Progenitor cell of endocrine pancreas (in vitro differentiated cells): ENCODE measurements around the gene SNTG2. TPM values are rescaled to one million over a fixed set of nuclear protein-coding genes. Genes with fewer than 3 reads are reported as not detected.

Experiments
- DNase-seq: peaks from one replicate; pipeline ENCODE4 v3.0.0; 2021; ENCODE audit warnings: low spot score; ENCODE audit not compliant: unreplicated experiment
- H3K27ac Mint-ChIP-seq: 2 replicates; pipeline ENCODE4 v1.8.0; 2021; ENCODE audit warnings: mild to moderate bottlenecking, moderate library complexity, mixed read lengths
- H3K27me3 Mint-ChIP-seq: 2 replicates; pipeline ENCODE4 v1.8.0; 2021; ENCODE audit warnings: mixed read lengths
- H3K36me3 Mint-ChIP-seq: 2 replicates; pipeline ENCODE4 v1.8.0; 2022; ENCODE audit warnings: mixed read lengths; ENCODE audit not compliant: insufficient read depth
- H3K4me1 Mint-ChIP-seq: 2 replicates; pipeline ENCODE4 v1.8.0; 2021; ENCODE audit warnings: low read depth, mixed read lengths
- H3K4me3 Mint-ChIP-seq: 2 replicates; pipeline ENCODE4 v1.8.0; 2021; ENCODE audit warnings: low read depth, mild to moderate bottlenecking, moderate library complexity, mixed read lengths
- H3K9me3 Mint-ChIP-seq: 2 replicates; pipeline ENCODE4 v1.8.0; 2021; ENCODE audit warnings: low read depth, mixed read lengths
- total RNA-seq: library from RNA; stranded (reverse); gene quantifications from 2 replicates; pipeline ENCODE4 v1.2.1, GENCODE V29; 2021
- TF ChIP-seq, protein P1 (sequence below): fragments of 200-600 bp; sonication (generic); IDR thresholded peaks from one replicate; pipeline ENCODE4 v1.5.0; 2021; ENCODE audit warnings: antibody characterized with exemption, mild to moderate bottlenecking; ENCODE audit not compliant: unreplicated experiment

SNTG2 gene
- total RNA-seq, 1 donor from 2014 or later, result 0.50 TPM

GRCh38 chr2:1234731-1235308 lies 284.2 kb downstream of the SNTG2 start:
- no peak overlapping the region for H3K27ac Mint-ChIP-seq
- DNase-seq, result no peak
- H3K36me3 Mint-ChIP-seq, result no peaks in the 10 kb centered on the region
- H3K9me3 Mint-ChIP-seq, result peaks cover 3% of the 10 kb centered on the region
- H3K4me1 Mint-ChIP-seq, result no peaks in the 10 kb centered on the region
- TF ChIP-seq, protein P1, sequence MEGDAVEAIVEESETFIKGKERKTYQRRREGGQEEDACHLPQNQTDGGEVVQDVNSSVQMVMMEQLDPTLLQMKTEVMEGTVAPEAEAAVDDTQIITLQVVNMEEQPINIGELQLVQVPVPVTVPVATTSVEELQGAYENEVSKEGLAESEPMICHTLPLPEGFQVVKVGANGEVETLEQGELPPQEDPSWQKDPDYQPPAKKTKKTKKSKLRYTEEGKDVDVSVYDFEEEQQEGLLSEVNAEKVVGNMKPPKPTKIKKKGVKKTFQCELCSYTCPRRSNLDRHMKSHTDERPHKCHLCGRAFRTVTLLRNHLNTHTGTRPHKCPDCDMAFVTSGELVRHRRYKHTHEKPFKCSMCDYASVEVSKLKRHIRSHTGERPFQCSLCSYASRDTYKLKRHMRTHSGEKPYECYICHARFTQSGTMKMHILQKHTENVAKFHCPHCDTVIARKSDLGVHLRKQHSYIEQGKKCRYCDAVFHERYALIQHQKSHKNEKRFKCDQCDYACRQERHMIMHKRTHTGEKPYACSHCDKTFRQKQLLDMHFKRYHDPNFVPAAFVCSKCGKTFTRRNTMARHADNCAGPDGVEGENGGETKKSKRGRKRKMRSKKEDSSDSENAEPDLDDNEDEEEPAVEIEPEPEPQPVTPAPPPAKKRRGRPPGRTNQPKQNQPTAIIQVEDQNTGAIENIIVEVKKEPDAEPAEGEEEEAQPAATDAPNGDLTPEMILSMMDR, result no peak
- H3K4me3 Mint-ChIP-seq, result no peak overlapping the region
- peaks cover 2% of the 10 kb centered on the region for H3K27me3 Mint-ChIP-seq

DNA sequence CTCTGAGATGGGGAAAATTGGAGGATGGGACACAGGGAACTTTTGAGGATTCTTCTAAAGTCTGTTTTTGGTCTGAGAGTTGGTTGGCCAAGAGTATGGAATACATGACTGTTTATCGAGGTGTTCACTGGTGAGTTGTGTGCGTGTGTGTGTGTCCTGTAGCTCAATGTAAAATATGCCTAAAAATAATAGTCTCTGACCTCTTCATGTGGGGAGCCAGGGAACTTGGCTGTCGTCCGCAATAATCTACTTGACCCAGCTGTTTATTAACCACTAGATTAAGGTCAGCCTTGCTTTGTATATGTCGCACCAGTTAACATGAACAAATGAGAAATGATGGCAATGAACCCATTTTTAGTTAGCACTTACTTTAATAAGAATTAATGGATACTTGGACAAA lies 285.2 kb downstream of the SNTG2 start:
- TF ChIP-seq, protein P1, result no peak
- H3K4me1 Mint-ChIP-seq, result no peaks in the 10 kb centered on the region
- H3K36me3 Mint-ChIP-seq, result no peaks in the 10 kb centered on the region
- peaks cover 2% of the 10 kb centered on the region for H3K27me3 Mint-ChIP-seq
- no peak overlapping the region for H3K27ac Mint-ChIP-seq
- H3K4me3 Mint-ChIP-seq, result no peak overlapping the region
- peaks cover under 1% of the 10 kb centered on the region for H3K9me3 Mint-ChIP-seq
- DNase-seq, result no peak

GRCh38 chr2:1236606-1237005 lies 286.0 kb downstream of the SNTG2 start:
- Mint-ChIP-seq H3K27ac (no peak overlapping the region), H3K4me1 (no peaks in the 10 kb centered on the region), H3K9me3 (no peaks in the 10 kb centered on the region), H3K4me3 (no peak overlapping the region), H3K27me3 (peaks cover 2% of the 10 kb centered on the region), H3K36me3 (no peaks in the 10 kb centered on the region)
- DNase-seq, result no peak
- TF ChIP-seq, protein P1, result no peak

DNA sequence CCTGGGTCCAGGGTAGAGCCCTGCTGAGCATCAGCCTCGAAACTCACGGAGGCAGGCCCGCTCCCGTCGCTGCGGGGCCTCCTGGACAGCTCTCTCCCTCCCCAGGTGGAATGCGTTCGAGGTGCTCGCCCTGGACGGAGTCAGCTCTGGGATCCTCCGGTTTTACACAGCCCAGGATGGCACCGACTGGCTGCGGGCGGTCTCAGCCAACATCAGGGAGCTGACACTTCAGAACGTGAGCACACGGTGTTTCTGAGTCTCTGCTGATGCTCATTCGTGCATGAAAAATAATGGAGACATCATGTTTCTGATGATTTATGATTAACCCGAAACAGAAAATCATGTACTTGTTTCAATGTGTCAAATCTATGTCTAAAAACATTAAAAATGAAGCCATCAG lies 287.1 kb downstream of the SNTG2 start:
- Mint-ChIP-seq H3K36me3 (no peaks in the 10 kb centered on the region), H3K27ac (no peak overlapping the region), H3K9me3 (no peaks in the 10 kb centered on the region), H3K4me3 (no peak overlapping the region), H3K4me1 (no peaks in the 10 kb centered on the region), H3K27me3 (peaks cover 2% of the 10 kb centered on the region)
- TF ChIP-seq, protein P1, result no peak
- DNase-seq, result no peak

DNA sequence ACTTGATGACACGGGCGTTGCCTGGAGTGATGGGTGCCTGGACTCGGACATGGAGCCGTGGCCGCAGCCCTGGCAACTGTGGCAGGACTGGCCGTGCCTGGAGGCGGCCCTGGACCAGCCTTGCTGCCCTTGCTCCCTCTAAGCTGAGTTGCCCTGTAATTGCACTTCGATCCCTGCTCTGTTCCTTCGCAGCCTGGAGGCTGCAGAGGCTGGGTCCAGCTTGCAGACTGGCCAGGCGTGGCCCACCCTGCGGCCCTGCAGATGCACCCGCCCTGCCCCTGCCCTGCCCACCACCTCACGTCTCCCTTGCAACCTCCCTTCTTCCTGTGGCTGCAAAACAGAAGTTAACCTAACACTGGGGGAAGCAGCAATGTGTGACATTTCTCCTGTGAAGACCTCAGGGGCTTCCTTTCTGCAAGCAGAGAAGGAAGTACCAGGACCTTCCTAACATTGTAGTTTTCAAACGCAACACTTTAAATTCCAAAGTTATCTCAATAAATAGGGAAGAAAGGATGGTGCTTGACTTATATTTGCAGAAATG lies 288.0 kb downstream of the SNTG2 start:
- TF ChIP-seq, protein P1, result no peak
- no peaks in the 10 kb centered on the region for H3K36me3 Mint-ChIP-seq
- no peaks in the 10 kb centered on the region for H3K9me3 Mint-ChIP-seq
- H3K27me3 Mint-ChIP-seq, result no peaks in the 10 kb centered on the region
- H3K27ac Mint-ChIP-seq, result no peak overlapping the region
- DNase-seq, result no peak
- no peak overlapping the region for H3K4me3 Mint-ChIP-seq
- H3K4me1 Mint-ChIP-seq, result no peaks in the 10 kb centered on the region
